Measurements from ENCODE around the gene PLEKHM2.
"Not testable (repeated sequence)": the region's sequence is repeated elsewhere in the genome, so short reads cannot be mapped to it uniquely, and the experiment has no call there.

Gene PLEKHM2

GRCh38 chr1:15684042-15684461 is at the start of gene PLEKHM2:
Gene PLEKHM2 (plus strand): TSS chr1:15684320. CDS start chr1:15684559, 239 bp downstream.
- DNase-seq = peak; percentile 77

- no peak for DNase-seq
Measured at GRCh38 chr1:15636436-15636835, 47.7 kb upstream of the PLEKHM2 start.

GRCh38 chr1:15637826-15638225 is 46.3 kb upstream of the PLEKHM2 start:
- no peak for DNase-seq

GRCh38 chr1:15639262-15639661 is 44.9 kb upstream of the PLEKHM2 start:
- DNase-seq = no peak

GRCh38 chr1:15639931-15640330 is 44.2 kb upstream of the PLEKHM2 start:
- no peak for DNase-seq

- no peak for DNase-seq
Measured at GRCh38 chr1:15640667-15641066, 43.5 kb upstream of the PLEKHM2 start.

GRCh38 chr1:15649937-15650336 is 34.2 kb upstream of the PLEKHM2 start:
- DNase-seq = no peak

GRCh38 chr1:15650433-15650832 is 33.7 kb upstream of the PLEKHM2 start:
- no peak for DNase-seq

- DNase-seq = not testable (repeated sequence)
Measured at GRCh38 chr1:15652130-15652529, 32.0 kb upstream of the PLEKHM2 start.

GRCh38 chr1:15654091-15654690 is 29.9 kb upstream of the PLEKHM2 start:
- DNase-seq = no peak

- no peak for DNase-seq
Measured at GRCh38 chr1:15656464-15656863, 27.7 kb upstream of the PLEKHM2 start.

- DNase-seq = no peak
Measured at GRCh38 chr1:15657021-15657420, 27.1 kb upstream of the PLEKHM2 start.

GRCh38 chr1:15660151-15660550 is 24.0 kb upstream of the PLEKHM2 start:
- no peak for DNase-seq

- DNase-seq = no peak
Measured at GRCh38 chr1:15662477-15662876, 21.6 kb upstream of the PLEKHM2 start.

GRCh38 chr1:15663925-15664324 is 20.2 kb upstream of the PLEKHM2 start:
- DNase-seq = no peak

GRCh38 chr1:15667362-15667761 is 16.8 kb upstream of the PLEKHM2 start:
- DNase-seq = no peak

GRCh38 chr1:15668089-15668754 is 15.9 kb upstream of the PLEKHM2 start:
- DNase-seq = no peak

GRCh38 chr1:15669074-15669473 is 15.0 kb upstream of the PLEKHM2 start:
- DNase-seq = no peak

- DNase-seq = no peak
Measured at GRCh38 chr1:15669864-15670263, 14.3 kb upstream of the PLEKHM2 start.

GRCh38 chr1:15671430-15671829 is 12.7 kb upstream of the PLEKHM2 start:
- no peak for DNase-seq

- DNase-seq = no peak
Measured at GRCh38 chr1:15674386-15675159, 9.5 kb upstream of the PLEKHM2 start.

- DNase-seq = no peak
Measured at GRCh38 chr1:15676010-15676409, 8.1 kb upstream of the PLEKHM2 start.

- DNase-seq = no peak
Measured at GRCh38 chr1:15676688-15677661, 7.1 kb upstream of the PLEKHM2 start.
